Keratinocyte (primary cell): ENCODE measurements around the gene ECI2. TPM values are rescaled to one million over a fixed set of nuclear protein-coding genes. Genes with fewer than 3 reads are reported as not detected.

Source experiments
- DNase-seq: peaks from one replicate; pipeline ENCODE4 v3.0.0-alpha.2; 2011; ENCODE audit warnings: low read depth, missing footprints, low spot score
- FAIRE-seq: peaks from 2 replicates; lab custom pipeline; 2011; peaks lifted over from hg19 to GRCh38; lab: Jason Lieb, UNC
- H2AFZ ChIP-seq: 2 replicates; pipeline ENCODE4 v1.6.0; 2012; ENCODE audit warnings: low read length, control low read depth, inconsistent platforms; ENCODE audit not compliant: control insufficient read depth
- H3K27ac ChIP-seq: 2 replicates; pipeline ENCODE4 v1.5.1; 2011; ENCODE audit warnings: low read length; ENCODE audit not compliant: control insufficient read depth, insufficient read depth
- H3K27me3 ChIP-seq: 3 replicates; pipeline ENCODE4 v1.6.0; 2011; ENCODE audit warnings: low read length; ENCODE audit not compliant: control insufficient read depth, insufficient read depth; ENCODE audit errors: extremely low read depth
- H3K36me3 ChIP-seq, 2 experiments: 2 replicates in 1 of 2; 3 replicates in 1 of 2; pipeline ENCODE4 v1.5.1; 2011; ENCODE audit warnings: low read length in 2 of 2, mild to moderate bottlenecking in 1 of 2; ENCODE audit not compliant: control insufficient read depth in 2 of 2, insufficient read depth in 2 of 2; ENCODE audit errors: extremely low read depth in 1 of 2
- H3K4me1 ChIP-seq: 3 replicates; pipeline ENCODE4 v1.5.1; 2011; ENCODE audit warnings: low read length; ENCODE audit not compliant: control insufficient read depth, insufficient read depth; ENCODE audit errors: extremely low read depth
- H3K4me2 ChIP-seq: 3 replicates; pipeline ENCODE4 v1.6.0; 2011; ENCODE audit warnings: low read depth, low read length; ENCODE audit not compliant: control insufficient read depth, insufficient read depth; ENCODE audit errors: extremely low read depth
- H3K4me3 ChIP-seq, 3 experiments: fragments of 200-600 bp in 1 of 3; sonication (generic) in 1 of 3; 2 replicates in 2 of 3; 3 replicates in 1 of 3; pipeline ENCODE4 v1.5.1; 2011 to 2016; ENCODE audit warnings: low read length in 3 of 3, mild to moderate bottlenecking in 3 of 3, control low read depth in 2 of 3, inconsistent platforms in 1 of 3, low read depth in 1 of 3, mixed read lengths in 1 of 3, mixed run types in 1 of 3, moderate library complexity in 1 of 3; ENCODE audit not compliant: control insufficient read depth in 2 of 3, insufficient read depth in 2 of 3; ENCODE audit errors: extremely low read depth in 1 of 3
- H3K79me2 ChIP-seq: 2 replicates; pipeline ENCODE4 v1.6.0; 2012; ENCODE audit warnings: low read length; ENCODE audit not compliant: control insufficient read depth, insufficient read depth
- H3K9ac ChIP-seq: 3 replicates; pipeline ENCODE4 v1.6.0; 2011; ENCODE audit warnings: low read length; ENCODE audit not compliant: control insufficient read depth, insufficient read depth; ENCODE audit errors: extremely low read depth
- H3K9me1 ChIP-seq: 3 replicates; pipeline ENCODE4 v1.6.0; 2011; ENCODE audit warnings: low read length; ENCODE audit not compliant: control insufficient read depth, insufficient read depth; ENCODE audit errors: extremely low read depth
- H3K9me3 ChIP-seq: 2 replicates; pipeline ENCODE4 v1.5.1; 2012; ENCODE audit warnings: low read depth, low read length; ENCODE audit not compliant: control insufficient read depth
- H4K20me1 ChIP-seq: 3 replicates; pipeline ENCODE4 v1.6.0; 2011; ENCODE audit warnings: low read length; ENCODE audit not compliant: control insufficient read depth, insufficient read depth; ENCODE audit errors: extremely low read depth
- EZH2 ChIP-seq: IDR thresholded peaks from one replicate; pipeline ENCODE4 v1.6.1; 2012; ENCODE audit warnings: inconsistent platforms, mild to moderate bottlenecking, low read length, moderate library complexity
- dilution Hi-C: fragments of 300-500 bp; cut with MboI; formaldehyde crosslinking; loops from one replicate; pipeline ENCODE4 v1.7.0; 2020; ENCODE audit warnings: low sequenced_read_pairs; ENCODE audit not compliant: extremely low pct_ligation_motif_present
- polyA plus RNA-seq, 5 experiments: library from polyadenylated mRNA; depleted of rRNA in 3 of 5; stranded (reverse) in 3 of 5; stranded (forward) in 1 of 5; unstranded in 1 of 5; fragments of >200 nt; gene quantifications; 1 replicate in 1 of 5; 2 replicates in 3 of 5; 3 replicates in 1 of 5; pipeline versions ENCODE4 v1.2.1 to v1.2.3, GENCODE V29; 2011 to 2012; ENCODE audit warnings: missing spikeins in 2 of 5, low read depth in 1 of 5, low replicate concordance in 1 of 5
- TF ChIP-seq, protein P1 (sequence below), 3 experiments: IDR thresholded peaks in 1 of 3; conservative IDR thresholded peaks in 1 of 3; optimal IDR thresholded peaks in 1 of 3; 2 replicates in 2 of 3; 3 replicates in 1 of 3; pipeline versions ENCODE3 to v1.5.1; 2011; ENCODE audit warnings: low read length in 3 of 3, mild to moderate bottlenecking in 3 of 3, moderate library complexity in 2 of 3, control low read depth in 1 of 3, inconsistent platforms in 1 of 3; ENCODE audit not compliant: insufficient read depth in 2 of 3; ENCODE audit errors: extremely low read depth in 1 of 3

ECI2 gene
- polyA plus RNA-seq, 1 donor (not counting 4 experiments of a cell fraction or from before 2014, with no cell fraction given), result 41.6 TPM

DNA sequence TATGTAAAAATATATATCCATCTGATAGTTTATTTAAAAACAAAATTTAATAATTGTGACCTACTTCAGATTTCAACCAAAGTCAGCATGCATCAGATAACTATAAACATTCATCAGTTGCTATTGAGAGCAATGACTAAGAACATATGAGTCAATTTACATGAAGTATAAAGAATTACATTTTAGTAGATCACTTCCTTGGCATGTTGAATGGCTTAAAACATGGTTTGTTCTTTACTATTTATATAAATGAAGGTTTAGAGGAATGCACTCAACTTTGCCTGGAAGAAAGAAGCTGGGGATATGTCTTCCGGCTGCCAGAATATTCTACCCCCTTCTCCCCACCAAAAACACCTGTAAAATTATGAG is 50.1 kb downstream of the ECI2 start:
- Histone ChIP-seq H4K20me1 (no peaks in the 10 kb centered on the region), H3K36me3 (no peaks in the 10 kb centered on the region), H2AFZ (no peak overlapping the region), H3K79me2 (no peaks in the 10 kb centered on the region), H3K9ac (no peak overlapping the region), H3K9me1 (no peaks in the 10 kb centered on the region), H3K27me3 (no peaks in the 10 kb centered on the region), H3K4me1 (peaks cover 8% of the 10 kb centered on the region), H3K4me3 (no peak overlapping the region), H3K27ac (peak overlapping the region; percentile 4), H3K9me3 (no peaks in the 10 kb centered on the region), H3K4me2 (no peak overlapping the region)
- dilution Hi-C loops, result no loop called here
- FAIRE-seq (no peak), DNase-seq (no peak)
- TF ChIP-seq EZH2, result no peak
- TF ChIP-seq, protein P1, sequence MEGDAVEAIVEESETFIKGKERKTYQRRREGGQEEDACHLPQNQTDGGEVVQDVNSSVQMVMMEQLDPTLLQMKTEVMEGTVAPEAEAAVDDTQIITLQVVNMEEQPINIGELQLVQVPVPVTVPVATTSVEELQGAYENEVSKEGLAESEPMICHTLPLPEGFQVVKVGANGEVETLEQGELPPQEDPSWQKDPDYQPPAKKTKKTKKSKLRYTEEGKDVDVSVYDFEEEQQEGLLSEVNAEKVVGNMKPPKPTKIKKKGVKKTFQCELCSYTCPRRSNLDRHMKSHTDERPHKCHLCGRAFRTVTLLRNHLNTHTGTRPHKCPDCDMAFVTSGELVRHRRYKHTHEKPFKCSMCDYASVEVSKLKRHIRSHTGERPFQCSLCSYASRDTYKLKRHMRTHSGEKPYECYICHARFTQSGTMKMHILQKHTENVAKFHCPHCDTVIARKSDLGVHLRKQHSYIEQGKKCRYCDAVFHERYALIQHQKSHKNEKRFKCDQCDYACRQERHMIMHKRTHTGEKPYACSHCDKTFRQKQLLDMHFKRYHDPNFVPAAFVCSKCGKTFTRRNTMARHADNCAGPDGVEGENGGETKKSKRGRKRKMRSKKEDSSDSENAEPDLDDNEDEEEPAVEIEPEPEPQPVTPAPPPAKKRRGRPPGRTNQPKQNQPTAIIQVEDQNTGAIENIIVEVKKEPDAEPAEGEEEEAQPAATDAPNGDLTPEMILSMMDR (optimal IDR thresholded peaks at IDR 0.05 in 1 of 3, IDR thresholded peaks at IDR 0.05 in 1 of 3, conservative IDR thresholded peaks at IDR 0.05 in 1 of 3; ENCODE audit: extremely low read depth in 1 of 3, insufficient read depth in 2 of 3, low read length in 3 of 3), result no peak

DNA sequence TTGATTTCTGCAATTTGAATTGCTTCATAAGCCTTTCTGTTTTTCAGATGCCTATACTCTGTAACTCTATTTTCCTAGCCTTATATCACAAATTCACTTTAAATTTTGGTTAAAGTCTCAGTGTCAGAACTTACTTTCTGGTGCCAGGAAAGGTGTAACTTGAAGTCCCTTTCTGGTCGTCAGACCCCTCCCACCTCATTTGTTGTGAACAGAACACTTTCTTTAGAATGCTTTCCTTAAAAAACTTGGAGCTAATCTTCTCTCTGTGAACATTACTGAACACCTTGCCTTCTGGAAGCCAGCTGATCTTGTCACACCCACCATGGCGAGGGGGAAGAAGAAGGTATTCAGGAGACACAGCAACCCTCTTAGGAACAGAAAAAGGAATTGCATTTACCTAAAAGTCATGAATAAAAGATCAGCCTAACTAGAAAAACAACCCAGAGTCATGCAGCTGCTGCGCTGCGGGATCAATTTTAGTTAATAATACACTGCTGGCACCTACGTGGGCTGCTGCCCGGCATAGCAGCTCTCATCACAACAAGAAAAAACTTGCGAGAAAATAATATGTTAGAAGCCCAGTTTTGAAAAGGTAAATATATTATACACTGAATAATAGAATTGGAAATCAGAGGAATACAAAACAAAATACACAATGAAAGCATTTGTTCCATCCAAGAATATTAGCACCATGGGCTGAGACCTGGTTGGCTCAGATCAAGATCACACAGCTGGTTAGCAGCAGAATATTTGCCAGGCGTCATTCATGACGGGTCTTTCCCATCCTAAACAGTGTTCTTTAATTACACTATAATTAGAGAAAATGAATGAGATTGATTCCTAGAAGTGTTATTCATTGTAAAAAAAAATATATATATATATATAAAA is 50.7 kb downstream of the ECI2 start:
- Histone ChIP-seq H3K4me1 (peaks cover 8% of the 10 kb centered on the region), H3K4me3 (no peak overlapping the region), H3K9me1 (no peaks in the 10 kb centered on the region), H3K9ac (no peak overlapping the region), H2AFZ (peak overlapping the region; percentile 7), H4K20me1 (no peaks in the 10 kb centered on the region), H3K79me2 (no peaks in the 10 kb centered on the region), H3K36me3 (no peaks in the 10 kb centered on the region), H3K27me3 (no peaks in the 10 kb centered on the region), H3K4me2 (peak overlapping the region; percentile 35), H3K9me3 (no peaks in the 10 kb centered on the region), H3K27ac (peak overlapping the region; percentile 18)
- dilution Hi-C loops, result no loop called here
- TF ChIP-seq, protein P1 (optimal IDR thresholded peaks at IDR 0.05 in 1 of 3, IDR thresholded peaks at IDR 0.05 in 1 of 3, conservative IDR thresholded peaks at IDR 0.05 in 1 of 3; ENCODE audit: extremely low read depth in 1 of 3, insufficient read depth in 2 of 3, low read length in 3 of 3), result no peak
- no peak for TF ChIP-seq EZH2
- DNase-seq (no peak), FAIRE-seq (no peak)
